Epithelial cell of prostate (primary cell): ENCODE measurements around the gene ANKRD65.
"Not testable (repeated sequence)": the region's sequence is repeated elsewhere in the genome, so short reads cannot be mapped to it uniquely, and the experiment has no call there.

Experiments
- DNase-seq: peaks from one replicate; pipeline ENCODE4 v3.0.0-alpha.2; 2011; ENCODE audit warnings: low read depth, low spot score
- H3K27ac ChIP-seq: fragments of 450-650 bp; 2 replicates; pipeline ENCODE4 v1.5.1; 2017; ENCODE audit warnings: mild to moderate bottlenecking

Gene ANKRD65

GRCh38 chr1:1373815-1374588 is 47.1 kb downstream of the ANKRD65 start:
- peak overlapping the region; percentile 87 for H3K27ac ChIP-seq
- DNase-seq, result no peak

GRCh38 chr1:1373051-1373814 is 47.8 kb downstream of the ANKRD65 start:
- no peak overlapping the region for H3K27ac ChIP-seq
- no peak for DNase-seq

GRCh38 chr1:1371746-1372711 is 49.0 kb downstream of the ANKRD65 start:
- DNase-seq, result no peak
- H3K27ac ChIP-seq, result no peak overlapping the region

GRCh38 chr1:1371364-1371745 is 49.7 kb downstream of the ANKRD65 start:
- H3K27ac ChIP-seq, result no peak overlapping the region
- no peak for DNase-seq

GRCh38 chr1:1370771-1371300 is 50.2 kb downstream of the ANKRD65 start:
- no peak overlapping the region for H3K27ac ChIP-seq
- no peak for DNase-seq

GRCh38 chr1:1370094-1370493 is 51.0 kb downstream of the ANKRD65 start:
- DNase-seq, H3K27ac ChIP-seq: not testable (repeated sequence)
